HEK293 (cell line): ENCODE results near the gene TET3.

Source experiments
- ATF2 ChIP-seq: fragments of 450-650 bp; formaldehyde crosslinking; IDR thresholded peaks from 2 replicates; pipeline ENCODE4 v1.5.1; 2016; ENCODE audit warnings: missing biosample characterization, missing genetic modification characterization, low read depth
- CTCF ChIP-seq: fragments of 450-650 bp; formaldehyde crosslinking; IDR thresholded peaks from 2 replicates; pipeline ENCODE4 v1.5.1; 2016; ENCODE audit warnings: missing biosample characterization, missing genetic modification characterization
- OSR2 ChIP-seq: fragments of 450-650 bp; formaldehyde crosslinking; IDR thresholded peaks from 2 replicates; pipeline ENCODE4 v1.5.1; 2016; ENCODE audit warnings: missing biosample characterization, missing genetic modification characterization
- PRDM10 ChIP-seq: fragments of 450-650 bp; formaldehyde crosslinking; IDR thresholded peaks from 2 replicates; pipeline ENCODE4 v1.5.1; 2016; ENCODE audit warnings: missing biosample characterization, missing genetic modification characterization
- ZBTB7A ChIP-seq: fragments of 450-650 bp; formaldehyde crosslinking; IDR thresholded peaks from 2 replicates; pipeline ENCODE4 v1.5.1; 2016; ENCODE audit warnings: low read depth, missing biosample characterization, missing genetic modification characterization
- ZFP41 ChIP-seq: fragments of 450-650 bp; formaldehyde crosslinking; IDR thresholded peaks from 2 replicates; pipeline ENCODE4 v1.5.1; 2016; ENCODE audit warnings: missing biosample characterization, missing genetic modification characterization, borderline replicate concordance
- ZNF18 ChIP-seq: fragments of 450-650 bp; formaldehyde crosslinking; IDR thresholded peaks from 2 replicates; pipeline ENCODE4 v1.5.1; 2016; ENCODE audit warnings: missing biosample characterization, missing genetic modification characterization
- ZNF398 ChIP-seq: fragments of 450-650 bp; formaldehyde crosslinking; IDR thresholded peaks from 2 replicates; pipeline ENCODE4 v1.5.1; 2017; ENCODE audit warnings: missing biosample characterization, missing genetic modification characterization
- ZNF423 ChIP-seq: fragments of 450-650 bp; formaldehyde crosslinking; IDR thresholded peaks from 2 replicates; pipeline ENCODE4 v1.5.1; 2016; ENCODE audit warnings: missing biosample characterization, missing genetic modification characterization
- ZSCAN30 ChIP-seq: fragments of 450-650 bp; IDR thresholded peaks from 2 replicates; pipeline ENCODE4 v1.5.1; 2018; ENCODE audit warnings: missing biosample characterization, mild to moderate bottlenecking, missing genetic modification characterization, moderate library complexity

- TF ChIP-seq ZNF18 (tag by site-specific recombination) (no peak), PRDM10 (tag by site-specific recombination) (no peak), ZNF423 (no peak), CTCF (tag by site-specific recombination) (no peak), ZBTB7A (no peak), ZFP41 (tag by site-specific recombination) (no peak), ZNF398 (tag by site-specific recombination) (no peak), OSR2 (tag by site-specific recombination) (no peak), ATF2 (no peak), ZSCAN30 (no peak)
These were observed 5.0 kb upstream of the TET3 start for GRCh38 chr2:73979686-73980085.
